ENCODE results near the gene TBKBP1. TPM values are rescaled to one million over a fixed set of nuclear protein-coding genes. Genes with fewer than 3 reads are reported as not detected.
A peak's percentile ranks its signal among the peaks of the same experiment; 100 is the strongest.

The TBKBP1 gene
- total and polyA plus RNA-seq, 2 donors (not counting 3 experiments of a cell fraction or from before 2014, with no cell fraction given): 7.0 to 11.7 TPM

GRCh38 chr17:47649153-47649971, 44.6 kb upstream of the TBKBP1 start, which contains the start of gene KPNB1:
Gene KPNB1, plus strand, starts transcription at chr17:47649919. Its CDS starts 326 bp downstream, at chr17:47650245.
- peak; percentile 100 for DNase-seq (ENCODE audit: low read depth, low spot score)
- peak within 1 kb of the TSS; percentile 44 for H3K27ac ChIP-seq (ENCODE audit: insufficient read depth, low read depth, low read length)
- no peaks in the 10 kb centered on the region for H3K27me3 ChIP-seq (ENCODE audit: control insufficient read depth in 2 of 2, insufficient read depth in 2 of 2, low read length in 2 of 2)
- dilution Hi-C loops (cut with MboI; ENCODE audit: extremely low pct_ligation_motif_present, low sequenced_read_pairs) (no loop called here), intact Hi-C loops (cut with micrococcal nuclease) (loop anchor here (1.0 kb wide), 1 partner anchor 28 kb away; no protein-coding TSS in a partner anchor)
- H3K9me3 ChIP-seq (replicated peaks; ENCODE audit: control insufficient read depth, insufficient read depth, low read length): no peaks in the 10 kb centered on the region
- H3K9ac ChIP-seq (replicated peaks; ENCODE audit: extremely low read depth, insufficient read depth, low read length): peak within 1 kb of the TSS; percentile 81
- peak within 1 kb of the TSS; percentile 99 for H3K4me2 ChIP-seq (ENCODE audit: insufficient read depth, low read length)
- POLR2A ChIA-PET: interaction anchor here (0.6 to 1.5 kb wide), 4 partner anchors 13 to 180 kb away, joined by 4 to 11 read pairs (median 4); no protein-coding TSS in a partner anchor
- peaks cover 36% of the 10 kb centered on the region for H3K79me2 ChIP-seq (ENCODE audit: control insufficient read depth, insufficient read depth, low read length)
- no peaks in the 10 kb centered on the region for H3K9me1 ChIP-seq (replicated peaks; ENCODE audit: control insufficient read depth, extremely low read depth, insufficient read depth, low read length)
- H3K36me3 ChIP-seq (ENCODE audit: control insufficient read depth in 2 of 2, extremely low read depth in 1 of 2, insufficient read depth in 2 of 2, low read length in 2 of 2): peaks cover 7 to 15% of the 10 kb centered on the region in 2 experiments
- FAIRE-seq: peak; percentile 98
- no TSS peak for BruUV-seq (replicated peaks)
- peaks cover 13% of the 10 kb centered on the region for H4K20me1 ChIP-seq (replicated peaks; ENCODE audit: control insufficient read depth, extremely low read depth, insufficient read depth, low read length)
- H3K4me1 ChIP-seq (ENCODE audit: control insufficient read depth, extremely low read depth, insufficient read depth, low read length): peaks cover 37% of the 10 kb centered on the region
- TF ChIP-seq POLR2A (IDR thresholded peaks at IDR 0.05; ENCODE audit: low read depth, low read length): peak; percentile 82
- TF ChIP-seq POLR2AphosphoS5 (IDR thresholded peaks at IDR 0.05; ENCODE audit: insufficient read depth, low read depth, low read length): peak; percentile 78
- peak; percentile 51 for TF ChIP-seq MAX (IDR thresholded peaks at IDR 0.05; ENCODE audit: insufficient read depth, insufficient read length)
- TF ChIP-seq CTCF (IDR thresholded peaks at IDR 0.05; ENCODE audit: extremely low read depth in 1 of 2, insufficient read depth in 1 of 2, low read depth in 1 of 2, low read length in 2 of 2): no peak
- TF ChIP-seq MYC (IDR thresholded peaks at IDR 0.05; ENCODE audit: low read depth, low read length): peak; percentile 95
- TF ChIP-seq GATA2 (IDR thresholded peaks at IDR 0.05; ENCODE audit: insufficient read depth, insufficient read length, low read depth, low read length): no peak
- TF ChIP-seq EZH2 (IDR thresholded peaks at IDR 0.05; ENCODE audit: borderline replicate concordance, low read depth, low read length, severe bottlenecking): peak; percentile 94
- H2AFZ ChIP-seq (ENCODE audit: low read depth, low read length): peak within 1 kb of the TSS; percentile 30
- CTCF ChIA-PET: interaction anchor here (0.7 to 4.7 kb wide), 8 partner anchors 9 to 33 kb away, joined by 3 to 23 read pairs (median 3); no protein-coding TSS in a partner anchor
- H3K4me3 ChIP-seq (replicated peaks in 1 of 3; ENCODE audit: insufficient read depth in 1 of 3, low read depth in 1 of 3, low read length in 3 of 3): peak within 1 kb of the TSS; percentile 90 to 97 (median 93)
